Activated CD4-positive, CD25-positive, alpha-beta regulatory T cell treated with anti-CD3 and anti-CD28 coated beads, Interleukin-2, amount 50 U/mL, for 24 hours (primary cell): Measurements from ENCODE around the gene KRTAP5-6.
"Not testable (repeated sequence)": the region's sequence is repeated elsewhere in the genome, so short reads cannot be mapped to it uniquely, and the experiment has no call there.

Source experiments
- ATAC-seq, 2 donors: fragments of 150-1000 bp; cut with Tn5 transposase; one replicate each; pipeline ENCODE4 v1.10.0; 2021; ENCODE audit warnings: mild to moderate bottlenecking in 1 of 2, moderate library complexity in 1 of 2

Gene KRTAP5-6

GRCh38 chr11:1661454-1662269, 35.3 kb upstream of the KRTAP5-6 start:
- not testable (repeated sequence) for ATAC-seq

GRCh38 chr11:1662699-1663283, 34.2 kb upstream of the KRTAP5-6 start:
- not testable (repeated sequence) for ATAC-seq

- no peak for ATAC-seq
Observed at GRCh38 chr11:1665313-1665712, 31.7 kb upstream of the KRTAP5-6 start.

GRCh38 chr11:1667121-1667850, 29.7 kb upstream of the KRTAP5-6 start:
- ATAC-seq = no peak

- no peak for ATAC-seq
Observed at GRCh38 chr11:1667906-1668305, 29.1 kb upstream of the KRTAP5-6 start.

- ATAC-seq = no peak
Observed at GRCh38 chr11:1668911-1669473, 28.0 kb upstream of the KRTAP5-6 start.

GRCh38 chr11:1669546-1670218, 27.3 kb upstream of the KRTAP5-6 start:
- ATAC-seq = no peak

- not testable (repeated sequence) for ATAC-seq
Observed at GRCh38 chr11:1670457-1670856, 26.5 kb upstream of the KRTAP5-6 start.

- no peak for ATAC-seq
Observed at GRCh38 chr11:1670905-1671371, 26.1 kb upstream of the KRTAP5-6 start.

- no peak for ATAC-seq
Observed at GRCh38 chr11:1671658-1672057, 25.3 kb upstream of the KRTAP5-6 start.

GRCh38 chr11:1672613-1673350, 24.2 kb upstream of the KRTAP5-6 start:
- no peak for ATAC-seq

GRCh38 chr11:1673446-1674172, 23.4 kb upstream of the KRTAP5-6 start:
- no peak for ATAC-seq

- ATAC-seq = no peak
Observed at GRCh38 chr11:1674173-1675131, 22.5 kb upstream of the KRTAP5-6 start.

- ATAC-seq = no peak
Observed at GRCh38 chr11:1675536-1676228, 21.3 kb upstream of the KRTAP5-6 start.

- no peak for ATAC-seq
Observed at GRCh38 chr11:1676229-1676740, 20.7 kb upstream of the KRTAP5-6 start.

GRCh38 chr11:1679881-1680280, 17.1 kb upstream of the KRTAP5-6 start:
- no peak for ATAC-seq

GRCh38 chr11:1682225-1682905, 14.6 kb upstream of the KRTAP5-6 start:
- ATAC-seq = no peak

- ATAC-seq = not testable (repeated sequence)
Observed at GRCh38 chr11:1683216-1683615, 13.8 kb upstream of the KRTAP5-6 start.
